ENCODE data around the gene NEGR1.

DNA sequence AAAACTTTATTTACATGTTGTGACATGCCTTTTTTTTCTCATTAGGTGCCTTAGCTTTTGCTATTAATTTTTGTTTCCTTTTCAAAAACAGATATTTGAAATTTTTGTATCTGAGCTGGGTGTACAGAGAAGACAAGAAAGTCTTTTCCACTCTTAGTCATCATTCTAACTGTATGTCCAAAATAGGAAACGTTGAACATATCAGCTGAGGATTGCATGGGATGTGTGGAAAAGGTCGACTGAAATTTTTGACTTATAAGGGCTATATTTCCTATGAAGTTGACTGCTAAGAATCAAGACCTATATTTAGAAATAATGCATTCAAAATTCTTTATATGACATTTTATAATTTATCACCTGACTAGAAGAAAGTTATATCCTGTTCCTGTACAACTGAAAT, 931.5 kb downstream of the NEGR1 start:
- TF ChIP-seq, protein P1, sequence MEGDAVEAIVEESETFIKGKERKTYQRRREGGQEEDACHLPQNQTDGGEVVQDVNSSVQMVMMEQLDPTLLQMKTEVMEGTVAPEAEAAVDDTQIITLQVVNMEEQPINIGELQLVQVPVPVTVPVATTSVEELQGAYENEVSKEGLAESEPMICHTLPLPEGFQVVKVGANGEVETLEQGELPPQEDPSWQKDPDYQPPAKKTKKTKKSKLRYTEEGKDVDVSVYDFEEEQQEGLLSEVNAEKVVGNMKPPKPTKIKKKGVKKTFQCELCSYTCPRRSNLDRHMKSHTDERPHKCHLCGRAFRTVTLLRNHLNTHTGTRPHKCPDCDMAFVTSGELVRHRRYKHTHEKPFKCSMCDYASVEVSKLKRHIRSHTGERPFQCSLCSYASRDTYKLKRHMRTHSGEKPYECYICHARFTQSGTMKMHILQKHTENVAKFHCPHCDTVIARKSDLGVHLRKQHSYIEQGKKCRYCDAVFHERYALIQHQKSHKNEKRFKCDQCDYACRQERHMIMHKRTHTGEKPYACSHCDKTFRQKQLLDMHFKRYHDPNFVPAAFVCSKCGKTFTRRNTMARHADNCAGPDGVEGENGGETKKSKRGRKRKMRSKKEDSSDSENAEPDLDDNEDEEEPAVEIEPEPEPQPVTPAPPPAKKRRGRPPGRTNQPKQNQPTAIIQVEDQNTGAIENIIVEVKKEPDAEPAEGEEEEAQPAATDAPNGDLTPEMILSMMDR (conservative IDR thresholded peaks at IDR 0.05): no peak
- TF ChIP-seq EZH2 (IDR thresholded peaks at IDR 0.05; ENCODE audit: low read depth): no peak

All from PC-9 (cell line).